HepG2 (cell line): ENCODE results near the gene PLD1. TPM values are rescaled to one million over a fixed set of nuclear protein-coding genes. Genes with fewer than 3 reads are reported as not detected.

Source experiments
- AHR ChIP-seq: IDR thresholded peaks from 2 replicates; pipeline ENCODE4 v1.6.1; 2018; ENCODE audit warnings: missing genetic modification reagents, missing compliant biosample characterization
- CEBPB ChIP-seq: IDR thresholded peaks from 2 replicates; pipeline ENCODE4 v1.6.1; 2011; ENCODE audit warnings: low read depth, low read length, improper control_type of control experiment, borderline replicate concordance
- CENPT ChIP-seq: sonication (generic); formaldehyde crosslinking; IDR thresholded peaks from 2 replicates; pipeline ENCODE4 v1.8.0; 2022; ENCODE audit warnings: low read depth, mild to moderate bottlenecking, moderate library complexity, missing genetic modification reagents
- ERF ChIP-seq: IDR thresholded peaks from 2 replicates; pipeline ENCODE4 v1.6.1; 2018; ENCODE audit warnings: missing biosample characterization, missing genetic modification reagents
- FLYWCH1 ChIP-seq: sonication (generic); formaldehyde crosslinking; IDR thresholded peaks from 2 replicates; pipeline ENCODE4 v1.8.1; 2023; ENCODE audit warnings: mild to moderate bottlenecking, missing genetic modification reagents
- FOXP4 ChIP-seq: sonication (generic); formaldehyde crosslinking; IDR thresholded peaks from 2 replicates; pipeline ENCODE4 v1.4.0; 2020; ENCODE audit warnings: missing genetic modification reagents
- HNRNPL ChIP-seq: fragments of 200-400 bp; formaldehyde crosslinking; IDR thresholded peaks from 2 replicates; pipeline ENCODE4 v1.6.1; 2017; ENCODE audit warnings: mild to moderate bottlenecking, low read depth, low read length
- KDM1A ChIP-seq: IDR thresholded peaks from 2 replicates; pipeline ENCODE4 v1.6.1; 2016; ENCODE audit warnings: missing compliant biosample characterization
- NBN ChIP-seq: fragments of 450-650 bp; conservative IDR thresholded peaks from 2 replicates; pipeline ENCODE4 v1.6.1; 2017
- SIN3A ChIP-seq: IDR thresholded peaks from 2 replicates; pipeline ENCODE4 v1.6.1; 2011; ENCODE audit warnings: low read depth, mild to moderate bottlenecking, control low read depth, low read length, borderline replicate concordance
- TMF1 ChIP-seq: sonication (generic); formaldehyde crosslinking; IDR thresholded peaks from 2 replicates; pipeline ENCODE4 v1.8.1; 2022; ENCODE audit warnings: low read depth, missing genetic modification reagents
- ZBTB42 ChIP-seq: sonication (generic); formaldehyde crosslinking; IDR thresholded peaks from 2 replicates; pipeline ENCODE4 v1.5.0; 2020; ENCODE audit warnings: mild to moderate bottlenecking, missing genetic modification reagents
- ZFP37 ChIP-seq: sonication (generic); formaldehyde crosslinking; IDR thresholded peaks from 2 replicates; pipeline ENCODE4 v1.4.0; 2020; ENCODE audit warnings: missing genetic modification reagents, borderline replicate concordance
- ZNF180 ChIP-seq: sonication (generic); formaldehyde crosslinking; IDR thresholded peaks from 2 replicates; pipeline ENCODE4 v1.4.0; 2020; ENCODE audit warnings: low read depth, missing genetic modification reagents, borderline replicate concordance
- ZNF280D ChIP-seq: sonication (generic); formaldehyde crosslinking; IDR thresholded peaks from 2 replicates; pipeline ENCODE4 v1.5.1; 2020; ENCODE audit warnings: mild to moderate bottlenecking, missing genetic modification reagents
- ZNF552 ChIP-seq: sonication (generic); formaldehyde crosslinking; IDR thresholded peaks from 2 replicates; pipeline ENCODE4 v1.9.0; 2022; ENCODE audit warnings: missing genetic modification reagents, mild to moderate bottlenecking, borderline replicate concordance
- ZNF652 ChIP-seq: IDR thresholded peaks from 2 replicates; pipeline ENCODE4 v1.6.1; 2016; ENCODE audit warnings: low read depth, borderline replicate concordance
- polyA plus RNA-seq, 8 experiments: library from polyadenylated mRNA; depleted of rRNA in 3 of 8; stranded (reverse) in 7 of 8; unstranded in 1 of 8; fragments of >200 nt; fragmentation: Illumina TruSeq in 4 of 8; extraction: Trizol in 4 of 8; gene quantifications; 2 replicates each; pipeline versions ENCODE4 v1.2.1 to v1.2.3, GENCODE V29; 2011 to 2016; ENCODE audit warnings: low read depth in 4 of 8, missing spikeins in 1 of 8, mixed read lengths in 1 of 8; ENCODE audit not compliant: insufficient read depth in 1 of 8
- total RNA-seq, 5 experiments: library from RNA; depleted of rRNA; stranded (reverse); fragments of >200 nt; fragmentation: Illumina TruSeq; extraction: Trizol; gene quantifications; 2 replicates each; pipeline ENCODE4 v1.2.3, GENCODE V29; 2016; ENCODE audit warnings: low read depth in 1 of 5
- TF ChIP-seq, protein P1 (sequence below): sonication (generic); formaldehyde crosslinking; IDR thresholded peaks from 2 replicates; pipeline ENCODE4 v1.5.0; 2020; ENCODE audit warnings: missing genetic modification reagents, mild to moderate bottlenecking, borderline replicate concordance
- TF ChIP-seq, protein P2 (sequence below): sonication (generic); formaldehyde crosslinking; IDR thresholded peaks from 2 replicates; pipeline ENCODE4 v1.4.0; 2020; ENCODE audit warnings: missing genetic modification reagents; ENCODE audit errors: not compliant biosample characterization

Gene PLD1
- total and polyA plus RNA-seq, 2 of the 13 experiments (the other 11 are each of a cell fraction or from before 2014, with no cell fraction given), result 27.1 to 59.4 TPM

DNA sequence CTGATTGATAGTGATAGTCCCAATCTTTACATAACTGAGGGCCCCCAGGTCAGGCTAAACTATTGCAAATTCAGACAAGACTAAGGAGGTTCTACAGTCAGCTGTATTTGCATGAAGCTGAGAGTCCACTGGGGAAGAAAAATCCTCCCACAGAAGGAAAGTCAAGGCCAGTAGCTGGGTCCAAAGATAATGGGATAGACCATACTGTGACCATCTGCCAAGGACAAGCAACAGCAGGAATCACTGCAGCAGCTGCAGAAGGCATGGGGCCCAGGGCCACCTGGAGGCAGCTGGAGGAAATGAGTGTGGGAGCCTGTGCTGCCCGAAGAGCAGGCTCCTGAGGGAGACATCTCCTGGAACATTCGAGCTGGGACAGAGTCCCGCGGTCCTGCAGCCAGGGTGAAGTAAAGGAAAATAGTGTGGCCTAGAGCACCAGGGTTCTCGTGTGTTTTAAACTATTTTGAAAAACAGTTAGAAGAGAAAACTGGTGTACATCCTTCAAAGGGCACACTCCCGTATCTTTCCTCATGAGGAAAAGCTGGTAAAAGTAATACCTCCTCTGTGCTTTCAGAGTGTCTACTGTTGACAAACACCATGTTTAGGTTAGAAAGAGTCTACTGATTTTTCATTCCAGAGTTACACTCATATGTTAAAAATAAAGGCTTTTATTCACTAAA lies 19.7 kb upstream of the PLD1 start (continued):
- TF ChIP-seq FOXP4 (peak; percentile 61; the same call in 1 of the 2 replicates), ZNF180 (CRISPR knock-in tag) (no peak), AHR (CRISPR knock-in tag) (no peak), ZBTB42 (CRISPR knock-in tag) (0 out of 2 replicates have a peak, but pooled peaks have one; percentile 26), CENPT (no peak), CEBPB (no peak), ZNF552 (CRISPR knock-in tag) (no peak), ZNF280D (CRISPR knock-in tag) (peak; percentile 79; the same call in 1 of the 2 replicates), KDM1A (CRISPR knock-in tag) (no peak), ZNF652 (CRISPR knock-in tag) (peak; percentile 13; the same call in 1 of the 2 replicates), NBN (no peak), HNRNPL (no peak), TMF1 (CRISPR knock-in tag) (no peak), ZFP37 (CRISPR knock-in tag) (no peak), ERF (CRISPR knock-in tag) (peak; percentile 84), FLYWCH1 (CRISPR knock-in tag) (no peak), SIN3A (no peak)
- TF ChIP-seq, protein P1, sequence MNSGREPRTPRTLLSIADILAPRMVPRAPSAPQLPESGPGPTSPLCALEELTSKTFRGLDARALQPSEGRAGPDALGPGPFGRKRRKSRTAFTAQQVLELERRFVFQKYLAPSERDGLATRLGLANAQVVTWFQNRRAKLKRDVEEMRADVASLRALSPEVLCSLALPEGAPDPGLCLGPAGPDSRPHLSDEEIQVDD, result no peak
- TF ChIP-seq, protein P2, sequence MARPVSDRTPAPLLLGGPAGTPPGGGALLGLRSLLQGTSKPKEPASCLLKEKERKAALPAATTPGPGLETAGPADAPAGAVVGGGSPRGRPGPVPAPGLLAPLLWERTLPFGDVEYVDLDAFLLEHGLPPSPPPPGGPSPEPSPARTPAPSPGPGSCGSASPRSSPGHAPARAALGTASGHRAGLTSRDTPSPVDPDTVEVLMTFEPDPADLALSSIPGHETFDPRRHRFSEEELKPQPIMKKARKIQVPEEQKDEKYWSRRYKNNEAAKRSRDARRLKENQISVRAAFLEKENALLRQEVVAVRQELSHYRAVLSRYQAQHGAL (CRISPR knock-in tag), result no peak
